Measurements from ENCODE around the gene CXCR1.

DNA sequence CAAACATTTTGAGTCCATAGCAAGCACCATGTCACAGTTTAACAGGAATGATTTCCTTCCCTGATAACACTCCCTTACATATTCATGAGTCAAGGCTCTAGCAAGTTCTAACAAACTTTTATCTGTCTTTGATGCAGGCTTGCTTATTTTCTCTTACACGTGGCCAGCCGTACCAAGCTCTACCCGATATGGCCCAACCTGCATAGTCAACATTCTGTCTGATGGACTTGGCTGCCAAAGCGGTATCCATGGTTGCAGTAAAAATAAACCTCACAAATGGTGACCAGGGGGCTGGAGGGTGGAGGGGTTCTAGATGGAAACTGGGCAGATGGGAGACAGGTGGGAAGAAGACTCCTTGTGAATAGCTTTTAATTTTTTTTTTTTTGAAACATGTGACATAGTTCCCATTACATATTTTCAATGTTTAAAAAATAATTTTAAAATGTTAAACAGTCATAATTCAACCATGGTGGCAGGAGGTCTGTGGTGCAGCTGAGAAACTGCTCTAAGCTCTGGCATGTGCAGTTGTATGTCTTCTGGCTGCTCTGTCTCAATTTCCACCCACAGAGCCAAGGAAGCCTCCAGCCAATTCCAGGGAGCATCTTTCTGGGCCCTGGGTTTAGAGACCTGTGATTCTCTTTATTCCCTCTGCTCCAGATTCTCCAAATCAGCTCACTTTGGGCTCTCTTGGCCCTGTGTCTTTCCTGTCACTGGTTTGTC, 20.7 kb upstream of the CXCR1 start:
- TF ChIP-seq, protein P1, sequence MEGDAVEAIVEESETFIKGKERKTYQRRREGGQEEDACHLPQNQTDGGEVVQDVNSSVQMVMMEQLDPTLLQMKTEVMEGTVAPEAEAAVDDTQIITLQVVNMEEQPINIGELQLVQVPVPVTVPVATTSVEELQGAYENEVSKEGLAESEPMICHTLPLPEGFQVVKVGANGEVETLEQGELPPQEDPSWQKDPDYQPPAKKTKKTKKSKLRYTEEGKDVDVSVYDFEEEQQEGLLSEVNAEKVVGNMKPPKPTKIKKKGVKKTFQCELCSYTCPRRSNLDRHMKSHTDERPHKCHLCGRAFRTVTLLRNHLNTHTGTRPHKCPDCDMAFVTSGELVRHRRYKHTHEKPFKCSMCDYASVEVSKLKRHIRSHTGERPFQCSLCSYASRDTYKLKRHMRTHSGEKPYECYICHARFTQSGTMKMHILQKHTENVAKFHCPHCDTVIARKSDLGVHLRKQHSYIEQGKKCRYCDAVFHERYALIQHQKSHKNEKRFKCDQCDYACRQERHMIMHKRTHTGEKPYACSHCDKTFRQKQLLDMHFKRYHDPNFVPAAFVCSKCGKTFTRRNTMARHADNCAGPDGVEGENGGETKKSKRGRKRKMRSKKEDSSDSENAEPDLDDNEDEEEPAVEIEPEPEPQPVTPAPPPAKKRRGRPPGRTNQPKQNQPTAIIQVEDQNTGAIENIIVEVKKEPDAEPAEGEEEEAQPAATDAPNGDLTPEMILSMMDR (IDR thresholded peaks at IDR 0.05) = no peak
- TF ChIP-seq POLR2A (IDR thresholded peaks at IDR 0.05) = no peak
- TF ChIP-seq EP300 (IDR thresholded peaks at IDR 0.05) = no peak
- peak; percentile 44 to 84 (median 52) for TF ChIP-seq POLR2AphosphoS5 (IDR thresholded peaks at IDR 0.05)
